ENCODE data around the gene COL15A1. TPM values are rescaled to one million over a fixed set of nuclear protein-coding genes. Genes with fewer than 3 reads are reported as not detected.

The COL15A1 gene
- total RNA-seq, 4 donors from 2014 or later = 4.6 to 51.9 (median 10.7) TPM

DNA sequence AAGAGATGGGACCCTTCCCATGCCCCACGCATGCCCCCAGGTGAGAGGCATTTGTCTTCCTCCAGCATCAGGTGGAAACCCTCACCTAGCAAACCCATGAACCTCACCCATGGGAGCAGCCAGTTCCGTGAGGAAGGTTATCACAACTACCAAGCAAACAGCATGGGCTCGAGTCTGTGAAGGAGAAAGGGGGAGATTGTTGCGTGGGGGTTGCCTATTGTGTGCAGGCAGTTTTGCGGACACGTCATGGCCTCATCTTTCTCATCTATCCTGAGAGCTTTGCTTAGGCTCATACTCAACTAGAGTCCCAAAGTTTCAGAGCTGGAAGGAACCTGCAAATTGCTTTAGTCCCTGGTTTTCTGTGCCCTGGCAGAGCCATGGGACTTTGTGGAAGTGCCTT is 87.6 kb downstream of the COL15A1 start:
- Histone ChIP-seq H3K27me3 (no peaks in the 10 kb centered on the region), H3K4me3 (no peak overlapping the region), H3K4me1 (peaks cover 0 to 6% (median 0%) of the 10 kb centered on the region in 4 donors), H3K27ac (no peak overlapping the region), H3K36me3 (no peaks in the 10 kb centered on the region), H3K9me3 (no peaks in the 10 kb centered on the region)
- intact Hi-C loops (cut with DNase I; ENCODE audit: low total_unique reads) (no loop called here), in situ Hi-C loops (cut with MboI; ENCODE audit: low pct_ligation_motif_present in 1 of 4, low pct_unique_long_range_greater_than_20kb in 1 of 4, low sequenced_read_pairs in 3 of 4) (no loop called here)
- DNase-seq = no peak
- TF ChIP-seq, protein P1, sequence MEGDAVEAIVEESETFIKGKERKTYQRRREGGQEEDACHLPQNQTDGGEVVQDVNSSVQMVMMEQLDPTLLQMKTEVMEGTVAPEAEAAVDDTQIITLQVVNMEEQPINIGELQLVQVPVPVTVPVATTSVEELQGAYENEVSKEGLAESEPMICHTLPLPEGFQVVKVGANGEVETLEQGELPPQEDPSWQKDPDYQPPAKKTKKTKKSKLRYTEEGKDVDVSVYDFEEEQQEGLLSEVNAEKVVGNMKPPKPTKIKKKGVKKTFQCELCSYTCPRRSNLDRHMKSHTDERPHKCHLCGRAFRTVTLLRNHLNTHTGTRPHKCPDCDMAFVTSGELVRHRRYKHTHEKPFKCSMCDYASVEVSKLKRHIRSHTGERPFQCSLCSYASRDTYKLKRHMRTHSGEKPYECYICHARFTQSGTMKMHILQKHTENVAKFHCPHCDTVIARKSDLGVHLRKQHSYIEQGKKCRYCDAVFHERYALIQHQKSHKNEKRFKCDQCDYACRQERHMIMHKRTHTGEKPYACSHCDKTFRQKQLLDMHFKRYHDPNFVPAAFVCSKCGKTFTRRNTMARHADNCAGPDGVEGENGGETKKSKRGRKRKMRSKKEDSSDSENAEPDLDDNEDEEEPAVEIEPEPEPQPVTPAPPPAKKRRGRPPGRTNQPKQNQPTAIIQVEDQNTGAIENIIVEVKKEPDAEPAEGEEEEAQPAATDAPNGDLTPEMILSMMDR (IDR thresholded peaks at IDR 0.05) = no peak
- TF ChIP-seq EP300 (IDR thresholded peaks at IDR 0.05; ENCODE audit: low read depth) (no peak), POLR2AphosphoS5 (IDR thresholded peaks at IDR 0.05) (no peak), POLR2A (IDR thresholded peaks at IDR 0.05) (no peak)
- 86 to 91% methylated on average over 5 to 6 of the region's 6 CpGs for WGBS, 2 donors (ENCODE audit: low coverage in 1 of 2)

DNA sequence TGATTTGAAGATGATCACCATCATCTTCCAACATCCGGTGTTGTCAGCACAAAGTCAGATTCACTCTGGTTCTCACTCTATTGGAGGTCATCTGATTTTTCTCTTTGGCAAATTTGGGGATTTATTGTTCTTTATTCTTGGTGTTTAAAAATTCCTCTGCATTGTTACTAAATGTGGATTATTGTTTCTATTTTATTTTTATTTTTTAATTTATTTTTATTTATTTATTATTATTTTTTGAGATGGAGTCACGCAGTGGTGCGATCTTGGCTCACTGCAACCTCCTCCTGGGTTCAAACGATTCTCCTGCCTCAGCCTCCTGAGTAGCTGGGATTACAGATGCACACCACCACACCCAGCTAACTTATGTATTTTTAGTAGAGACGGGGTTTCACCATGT is 88.3 kb downstream of the COL15A1 start:
- WGBS, 2 donors (ENCODE audit: low coverage in 1 of 2) = 96 to 100% methylated on average over 1 to 5 of the region's 5 CpGs
- TF ChIP-seq EP300 (IDR thresholded peaks at IDR 0.05; ENCODE audit: low read depth) (no peak), POLR2A (IDR thresholded peaks at IDR 0.05) (no peak), POLR2AphosphoS5 (IDR thresholded peaks at IDR 0.05) (no peak)
- TF ChIP-seq, protein P1 (IDR thresholded peaks at IDR 0.05) = no peak
- in situ Hi-C loops (cut with MboI; ENCODE audit: low pct_ligation_motif_present in 1 of 4, low pct_unique_long_range_greater_than_20kb in 1 of 4, low sequenced_read_pairs in 3 of 4) = no loop called here
- intact Hi-C loops (cut with DNase I; ENCODE audit: low total_unique reads) = no loop called here
- Histone ChIP-seq H3K4me1 (peaks cover 0 to 6% (median 0%) of the 10 kb centered on the region in 4 donors), H3K4me3 (no peak overlapping the region), H3K27me3 (no peaks in the 10 kb centered on the region), H3K9me3 (no peaks in the 10 kb centered on the region), H3K36me3 (no peaks in the 10 kb centered on the region), H3K27ac (no peak overlapping the region)
- no peak for DNase-seq

DNA sequence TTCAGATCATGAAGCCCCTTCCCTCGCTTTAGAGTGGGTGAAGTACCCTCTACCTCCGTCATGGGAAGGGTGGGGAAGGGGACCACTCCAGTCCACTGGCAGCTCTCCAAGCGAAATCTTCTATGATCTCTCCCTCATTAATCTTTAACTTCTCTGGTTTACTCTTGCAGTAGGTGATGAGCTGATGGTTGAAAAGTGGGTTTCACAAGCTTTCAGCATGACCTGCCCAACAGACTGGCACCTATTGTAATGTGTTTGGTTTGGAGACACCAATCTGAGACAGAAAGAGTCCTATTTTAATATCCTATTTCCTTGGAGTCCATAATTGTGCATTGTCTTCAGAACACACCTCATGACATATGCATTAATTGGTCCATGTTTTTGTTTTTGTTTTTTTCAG is 90.4 kb downstream of the COL15A1 start:
- Histone ChIP-seq H3K9me3 (no peaks in the 10 kb centered on the region), H3K36me3 (no peaks in the 10 kb centered on the region), H3K4me3 (no peak overlapping the region), H3K4me1 (peaks cover 0 to 6% (median 0%) of the 10 kb centered on the region in 4 donors), H3K27ac (no peak overlapping the region), H3K27me3 (no peaks in the 10 kb centered on the region)
- in situ Hi-C loops (cut with MboI; ENCODE audit: low pct_ligation_motif_present in 1 of 4, low pct_unique_long_range_greater_than_20kb in 1 of 4, low sequenced_read_pairs in 3 of 4) (no loop called here), intact Hi-C loops (cut with DNase I; ENCODE audit: low total_unique reads) (no loop called here)
- DNase-seq = no peak
- WGBS, 2 donors (ENCODE audit: low coverage in 1 of 2) = 70 to 83% methylated on average over 2 to 3 of the region's 3 CpGs
- TF ChIP-seq, protein P1 (IDR thresholded peaks at IDR 0.05) = no peak
- TF ChIP-seq EP300 (IDR thresholded peaks at IDR 0.05; ENCODE audit: low read depth) (no peak), POLR2AphosphoS5 (IDR thresholded peaks at IDR 0.05) (no peak), POLR2A (IDR thresholded peaks at IDR 0.05) (no peak)

GRCh38 chr9:99035313-99035712 is 91.6 kb downstream of the COL15A1 start:
- in situ Hi-C loops (cut with MboI; ENCODE audit: low pct_ligation_motif_present in 1 of 4, low pct_unique_long_range_greater_than_20kb in 1 of 4, low sequenced_read_pairs in 3 of 4) = no loop called here
- Histone ChIP-seq H3K4me3 (no peak overlapping the region), H3K36me3 (no peaks in the 10 kb centered on the region), H3K4me1 (peaks cover 0 to 3% (median under 1%) of the 10 kb centered on the region in 4 donors), H3K27me3 (no peaks in the 10 kb centered on the region), H3K27ac (no peak overlapping the region), H3K9me3 (no peaks in the 10 kb centered on the region)
- 76% methylated on average over 4 of the region's 4 CpGs; no CpG with 5 or more reads in 1 of the 2 donors for WGBS, 2 donors (ENCODE audit: low coverage in 1 of 2)
- no peak for TF ChIP-seq POLR2A (IDR thresholded peaks at IDR 0.05)
- TF ChIP-seq, protein P1 (IDR thresholded peaks at IDR 0.05) = no peak
- no peak for TF ChIP-seq POLR2AphosphoS5 (IDR thresholded peaks at IDR 0.05)
- no peak for TF ChIP-seq EP300 (IDR thresholded peaks at IDR 0.05; ENCODE audit: low read depth)
- no peak for DNase-seq
- intact Hi-C loops (cut with DNase I; ENCODE audit: low total_unique reads) = no loop called here

Data from transverse colon (tissue), 4 donors.